GM18511 (cell line): ENCODE results near the gene TBC1D2.

Experiments used
- ATAC-seq: cut with Tn5 transposase; IDR thresholded peaks from one replicate; pipeline ENCODE4 v1.9.1; 2021; ENCODE audit warnings: mild to moderate bottlenecking, moderate library complexity; ENCODE audit not compliant: unreplicated experiment

Gene TBC1D2

DNA sequence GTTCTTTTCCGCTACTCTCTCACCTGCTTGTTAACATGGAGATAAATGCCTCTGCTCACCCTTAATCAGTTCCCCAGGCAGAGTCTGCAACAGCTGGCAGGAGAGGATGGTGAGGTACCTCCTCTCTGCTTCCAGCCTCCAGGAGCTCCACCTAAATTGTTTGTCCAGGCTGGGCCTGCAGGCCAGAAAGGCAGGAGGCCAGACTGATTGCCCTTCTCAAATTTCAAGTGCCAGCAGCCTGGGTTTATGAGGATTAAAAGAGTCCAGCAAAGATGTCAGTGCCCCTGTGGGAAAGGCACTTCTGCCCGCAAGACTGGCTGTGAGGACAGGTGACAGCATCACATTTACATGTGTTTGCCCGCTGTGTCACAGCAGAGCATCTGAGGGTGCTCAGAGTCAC is 82.8 kb downstream of the TBC1D2 start:
- no peak for ATAC-seq

DNA sequence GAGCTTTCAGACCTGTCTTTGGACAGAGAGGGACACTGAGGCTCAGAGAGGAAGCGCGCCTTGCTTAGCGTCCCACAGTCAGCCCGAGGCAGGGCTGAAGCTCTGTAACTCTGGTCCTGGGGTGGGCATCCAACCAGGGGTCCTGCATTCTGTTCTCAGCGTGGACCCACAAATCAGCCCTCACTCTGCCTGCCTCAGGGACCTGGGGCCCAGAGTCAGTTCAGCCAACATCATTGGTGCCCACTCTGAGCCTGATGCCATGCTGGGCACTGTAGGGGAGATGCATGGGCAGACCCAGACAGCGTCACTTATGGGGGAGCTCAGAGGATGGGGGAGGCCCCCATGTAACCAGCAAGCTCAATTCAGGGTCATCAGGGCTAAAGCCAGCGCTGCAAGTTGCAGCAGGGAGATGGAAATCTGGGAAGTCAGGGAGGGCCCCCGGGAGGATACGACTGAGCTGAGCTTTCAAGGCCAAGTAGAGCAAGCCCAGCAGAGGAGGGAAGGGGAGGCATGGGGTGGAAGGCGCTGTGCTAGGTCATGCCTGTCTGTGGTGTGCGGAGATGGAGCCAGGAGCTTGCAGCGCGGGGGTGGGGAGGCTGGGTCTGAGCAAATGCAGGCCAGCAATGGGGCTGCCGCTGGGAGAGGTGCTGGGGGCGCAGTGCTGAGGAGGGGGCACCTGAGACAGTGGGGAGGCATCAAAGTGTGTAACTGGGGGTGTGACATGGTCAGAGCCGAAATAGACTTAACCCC is 84.1 kb downstream of the TBC1D2 start:
- ATAC-seq: no peak

DNA sequence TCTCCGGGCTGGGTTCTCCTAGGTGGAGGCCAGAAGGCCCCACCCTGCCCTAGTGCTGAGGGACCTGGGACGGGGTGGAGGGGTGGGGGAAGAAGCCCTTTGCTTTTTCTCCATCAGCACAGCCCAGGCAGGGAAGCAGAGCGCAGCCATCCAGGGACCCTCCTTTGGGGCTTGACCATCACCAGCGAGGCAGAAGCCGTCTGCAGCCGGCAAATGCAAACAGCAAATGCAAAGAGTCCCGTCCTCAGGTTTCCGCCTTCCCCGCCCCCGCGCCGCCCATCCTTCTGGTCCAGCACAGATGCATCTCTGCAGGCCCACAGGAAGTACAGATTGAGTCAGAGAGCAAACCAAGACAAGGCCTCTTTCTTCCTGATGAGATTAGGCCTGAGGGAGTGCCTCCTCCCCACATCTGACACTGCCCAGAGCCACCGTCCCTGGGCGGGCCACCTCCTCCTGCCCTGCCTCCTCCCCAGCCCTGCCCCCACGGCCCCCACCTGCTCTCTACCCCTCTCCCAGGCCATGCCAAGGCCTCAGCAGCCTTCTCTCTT is 86.4 kb downstream of the TBC1D2 start:
- ATAC-seq: peak; percentile 97

DNA sequence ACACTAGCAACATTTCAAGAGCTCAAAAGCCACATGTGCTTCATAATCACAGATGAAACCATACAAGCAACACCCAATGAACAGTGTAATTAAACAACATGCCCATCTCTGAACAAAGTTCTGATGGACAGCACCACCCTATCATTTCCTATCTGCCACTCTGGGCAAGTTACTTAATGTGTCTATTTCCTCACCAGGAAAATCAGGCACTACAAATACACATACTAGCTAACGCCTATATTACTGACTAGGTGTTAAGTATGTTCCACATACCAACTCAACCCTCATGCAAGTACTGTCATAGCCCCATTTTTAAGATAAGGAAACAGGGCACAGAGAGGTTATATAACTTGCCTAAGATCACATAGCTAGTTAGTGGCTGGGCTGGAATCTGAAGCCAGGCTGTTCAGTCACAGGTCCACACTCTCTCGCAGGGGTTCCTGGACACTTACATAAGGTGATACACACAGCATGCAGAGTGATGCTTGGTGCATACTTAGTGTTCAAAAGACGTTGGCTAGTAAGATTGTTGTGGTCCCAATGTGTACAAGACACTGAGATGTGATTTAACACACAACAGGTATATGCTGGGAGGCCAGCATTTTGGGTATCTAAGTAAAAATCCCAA is 87.2 kb downstream of the TBC1D2 start:
- no peak for ATAC-seq

DNA sequence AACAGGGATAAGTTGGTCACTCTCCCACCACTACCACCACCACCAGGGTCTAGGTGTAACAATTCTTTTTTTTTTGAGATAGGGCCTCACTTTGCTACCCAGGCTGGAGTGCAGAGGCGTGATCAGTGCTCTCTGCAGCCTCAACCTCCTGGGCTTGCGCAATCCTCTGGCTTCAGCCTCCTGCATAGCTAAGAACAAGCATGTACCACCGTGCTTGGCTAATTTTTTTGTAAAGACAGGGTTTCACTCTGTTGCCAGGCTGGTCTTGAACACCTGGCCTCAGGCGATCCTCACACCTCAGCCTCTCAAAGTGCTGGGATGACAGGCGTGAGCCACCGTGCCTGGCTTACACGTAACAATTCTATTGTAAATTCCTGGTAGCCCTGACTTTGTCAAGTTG is 90.5 kb downstream of the TBC1D2 start:
- no peak for ATAC-seq

DNA sequence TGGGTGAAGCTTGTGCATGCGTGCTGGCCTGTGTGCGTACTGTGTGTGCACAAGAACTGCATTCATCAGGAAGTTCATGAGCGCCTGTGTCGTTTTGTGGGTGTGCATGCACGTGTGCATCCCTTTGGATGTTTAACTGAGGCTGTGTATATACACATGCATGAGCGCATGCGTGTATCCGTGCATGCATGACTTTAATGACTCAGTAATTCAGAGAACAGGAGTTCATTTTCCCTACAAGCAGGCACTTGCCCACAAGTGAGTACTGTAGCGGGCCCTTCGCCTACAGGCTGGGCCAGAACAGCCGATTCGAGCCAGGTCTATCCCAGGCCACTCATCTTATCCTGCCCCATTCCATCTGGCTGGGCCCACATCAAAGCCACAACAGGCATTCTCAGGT is 92.8 kb downstream of the TBC1D2 start:
- ATAC-seq: no peak

DNA sequence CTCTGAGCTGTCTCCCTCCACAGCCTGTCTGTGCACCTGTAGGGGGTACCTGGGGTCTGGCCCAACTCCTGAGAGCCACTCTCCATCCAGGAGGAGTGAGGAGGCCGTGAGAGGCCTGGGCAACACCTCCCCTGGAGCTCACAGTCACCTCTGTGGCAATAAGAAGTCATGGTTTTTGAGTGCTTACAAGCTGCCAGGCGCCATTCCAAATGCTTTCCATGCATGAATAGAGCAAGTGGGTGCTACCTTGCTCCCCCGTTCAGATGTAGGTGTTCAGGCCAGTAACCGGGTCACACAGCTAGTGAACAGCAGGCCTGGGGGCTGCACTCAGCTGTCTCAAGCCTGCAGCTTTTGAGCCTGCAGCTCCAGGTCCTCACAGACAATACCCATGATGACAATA is 93.6 kb downstream of the TBC1D2 start:
- ATAC-seq: no peak

DNA sequence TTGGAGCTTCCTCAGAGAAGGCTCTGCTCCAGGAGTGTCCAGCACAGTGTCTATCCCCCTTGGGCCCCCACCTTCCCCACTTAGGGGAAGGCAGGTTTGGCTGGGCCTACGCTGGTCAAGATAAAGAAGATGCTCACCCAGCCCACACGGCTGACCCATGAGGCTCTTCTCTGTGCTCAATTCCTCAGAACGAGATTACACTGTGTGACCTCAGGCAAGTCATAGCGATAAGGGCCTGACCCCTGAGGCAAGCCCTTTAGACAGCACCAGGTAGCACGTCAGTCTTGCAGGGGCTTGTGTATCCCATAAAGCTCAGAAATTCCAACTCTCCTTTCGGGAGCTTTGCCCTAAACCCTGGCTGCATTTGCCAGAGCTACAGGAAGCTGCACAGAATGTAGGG is 95.7 kb downstream of the TBC1D2 start:
- no peak for ATAC-seq

DNA sequence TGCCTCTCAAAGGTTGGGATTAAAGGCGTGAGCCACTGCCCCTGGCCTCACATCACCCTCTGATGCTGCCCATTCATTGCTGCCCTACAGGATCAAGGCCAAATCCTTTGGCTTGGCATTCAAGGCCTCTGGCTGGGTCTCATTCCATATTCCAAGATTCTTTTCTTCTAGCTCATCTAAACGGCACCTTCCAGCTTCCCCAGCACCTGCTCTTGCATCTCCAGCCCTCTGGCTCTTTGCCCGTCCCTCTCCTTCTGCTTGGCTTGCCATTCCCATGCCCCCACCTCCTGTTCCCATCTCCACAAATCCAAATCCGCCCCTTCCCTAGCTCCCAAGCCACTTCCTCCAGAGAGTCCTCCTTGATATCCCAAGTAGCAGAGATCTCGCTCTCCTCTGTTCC is 96.1 kb downstream of the TBC1D2 start:
- no peak for ATAC-seq

DNA sequence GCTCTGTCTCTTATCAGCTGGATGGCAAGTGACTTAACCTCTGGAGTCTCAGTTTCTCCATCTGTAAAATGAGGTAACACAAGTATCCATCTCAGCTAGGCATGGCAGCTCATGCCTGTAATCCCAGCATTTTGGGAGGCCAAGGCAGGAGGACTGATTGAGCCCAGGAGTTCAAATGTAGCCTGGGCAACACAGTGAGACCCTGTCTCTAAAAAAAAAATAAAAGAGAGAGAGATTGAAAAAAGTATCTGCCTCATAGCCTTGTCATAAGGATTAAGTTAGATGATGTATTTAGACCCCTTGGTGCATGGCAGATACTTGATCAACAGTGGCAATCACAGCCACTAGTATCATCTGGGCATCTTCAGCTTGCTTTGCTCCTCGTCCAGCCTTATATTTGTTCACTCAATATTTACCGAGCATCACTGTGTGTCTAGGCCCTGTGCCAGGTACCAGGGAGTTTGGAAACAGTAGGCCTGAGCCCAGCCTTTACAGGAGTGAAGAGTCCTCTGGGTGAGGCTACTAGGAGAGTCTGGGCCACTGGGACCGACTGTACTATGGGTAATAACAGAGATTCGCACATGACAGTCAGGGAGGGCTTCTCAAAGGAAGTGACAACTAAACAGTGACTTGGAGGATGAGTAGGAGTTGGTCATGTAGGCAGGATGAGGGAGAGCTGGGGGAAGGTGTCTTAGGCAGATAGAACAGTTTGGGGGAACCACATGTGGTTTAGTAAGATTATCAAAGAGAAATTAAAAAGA is 97.2 kb downstream of the TBC1D2 start:
- no peak for ATAC-seq

DNA sequence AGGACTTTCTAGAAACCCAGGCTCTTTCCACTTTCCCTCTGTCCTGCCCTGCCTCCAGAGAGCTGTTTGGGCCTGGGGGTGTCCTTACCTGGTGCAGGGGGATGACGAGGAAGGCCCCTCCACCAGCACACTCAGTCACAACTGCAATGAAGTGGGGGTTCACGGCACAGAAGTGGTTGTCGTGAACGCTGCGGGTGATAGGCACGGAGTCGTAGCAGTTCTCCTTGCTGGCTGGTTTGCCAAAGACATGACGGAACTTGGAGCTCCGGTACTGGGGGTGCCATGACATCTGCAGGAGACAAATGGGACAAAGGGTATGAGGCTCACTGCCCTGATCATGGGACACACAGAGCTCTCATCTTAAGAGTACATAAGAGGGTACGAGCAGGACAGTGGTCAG is 98.1 kb downstream of the TBC1D2 start:
- no peak for ATAC-seq

DNA sequence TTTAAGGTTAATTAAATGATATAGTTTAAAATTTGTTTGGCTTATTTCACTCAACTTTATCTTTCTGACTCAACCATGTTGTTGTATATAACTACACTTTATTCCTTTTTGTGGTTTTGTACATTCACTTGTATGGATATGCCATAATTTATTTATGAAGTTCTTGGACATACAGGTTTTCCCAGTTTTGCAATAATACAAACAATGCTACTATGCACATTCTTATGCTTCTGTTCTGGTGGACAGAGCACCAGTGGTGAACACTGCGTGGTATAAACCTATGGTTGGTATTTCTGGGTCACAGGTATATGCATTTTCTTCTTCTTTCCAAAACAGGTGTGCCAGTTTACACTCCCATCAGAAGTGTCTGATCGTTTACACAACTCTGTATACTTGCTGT is 100.8 kb downstream of the TBC1D2 start:
- no peak for ATAC-seq

DNA sequence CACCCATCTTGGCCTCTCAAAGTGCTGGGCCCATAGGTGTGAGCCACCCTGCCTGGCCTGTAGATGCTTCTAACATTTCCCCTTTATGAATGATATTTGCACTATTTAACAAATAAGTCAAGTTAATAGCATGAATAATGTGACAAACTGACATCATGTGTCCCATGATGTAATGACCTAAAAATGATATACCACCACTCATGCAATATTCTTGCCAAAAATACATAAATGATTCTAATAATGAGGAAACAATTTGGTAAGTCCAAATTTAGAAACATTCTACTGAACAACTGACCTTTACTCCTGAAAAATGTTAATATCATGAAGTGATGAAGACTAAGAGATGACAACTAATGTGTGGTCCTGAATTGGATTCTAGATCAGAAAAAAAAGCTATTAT is 102.9 kb downstream of the TBC1D2 start:
- no peak for ATAC-seq

DNA sequence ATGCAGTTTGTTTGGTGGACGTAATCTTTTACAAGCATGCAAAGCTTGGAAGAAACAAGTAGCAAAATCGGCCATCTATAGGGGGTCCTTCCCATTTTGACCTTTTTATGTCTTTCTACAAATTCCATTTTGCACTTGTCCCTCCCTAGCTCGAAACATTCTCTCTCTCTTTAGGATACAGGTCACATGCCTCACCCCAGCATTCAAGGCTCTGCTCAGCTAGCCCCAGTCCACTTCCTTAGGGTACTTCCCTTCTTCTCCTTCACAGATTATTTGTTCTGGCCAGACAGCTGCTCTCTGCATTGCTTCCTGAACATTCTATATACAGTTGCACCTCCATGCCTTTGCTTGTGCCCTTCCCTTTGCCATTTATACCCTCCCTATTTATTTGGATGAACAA is 104.7 kb downstream of the TBC1D2 start:
- no peak for ATAC-seq

DNA sequence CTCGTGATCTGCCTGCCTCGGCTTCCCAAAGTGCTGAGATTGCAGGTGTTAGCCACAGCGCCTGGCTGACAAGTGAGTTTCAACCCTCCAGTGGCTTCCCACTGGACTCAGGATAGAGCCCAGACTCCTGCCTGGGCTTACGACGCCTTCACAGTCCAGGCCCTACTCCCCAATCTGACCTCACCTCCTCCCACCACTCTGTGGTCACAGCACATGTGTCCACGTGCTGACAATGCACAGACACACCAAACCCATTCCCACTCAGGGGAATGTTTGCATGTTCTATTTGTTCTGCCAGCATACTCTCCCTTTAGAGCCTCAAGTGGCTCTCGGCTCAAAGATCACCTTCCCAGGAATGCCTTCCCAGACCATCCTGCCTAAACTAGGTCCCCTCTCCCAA is 105.3 kb downstream of the TBC1D2 start:
- ATAC-seq: no peak

DNA sequence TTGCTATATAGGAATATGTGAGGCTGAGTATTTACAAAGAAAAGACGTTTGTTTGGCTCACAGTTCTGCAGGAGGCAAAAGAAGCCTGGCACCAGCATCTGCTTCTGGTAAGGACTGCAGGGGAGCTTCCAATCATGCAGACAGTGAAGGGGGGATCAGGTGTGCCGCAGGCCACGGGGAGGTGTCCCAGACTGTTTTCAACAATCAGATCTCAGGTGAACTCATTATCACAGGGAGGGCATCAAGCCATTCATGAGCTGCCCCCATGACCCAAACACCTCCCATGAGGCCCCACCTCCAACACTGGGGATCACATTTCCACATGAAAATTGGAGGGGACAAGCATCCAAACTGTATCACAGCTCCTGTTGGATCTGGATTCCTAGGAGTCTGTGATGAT is 106.0 kb downstream of the TBC1D2 start:
- ATAC-seq: no peak
